ENCODE measurements around the gene LGALS14. TPM values are rescaled to one million over a fixed set of nuclear protein-coding genes. Genes with fewer than 3 reads are reported as not detected.
"Not testable (repeated sequence)": the region's sequence is repeated elsewhere in the genome, so short reads cannot be mapped to it uniquely, and the experiment has no call there.

Gene LGALS14
- total and polyA plus RNA-seq, 8 donors: 0.31 TPM; not detected in 7

DNA sequence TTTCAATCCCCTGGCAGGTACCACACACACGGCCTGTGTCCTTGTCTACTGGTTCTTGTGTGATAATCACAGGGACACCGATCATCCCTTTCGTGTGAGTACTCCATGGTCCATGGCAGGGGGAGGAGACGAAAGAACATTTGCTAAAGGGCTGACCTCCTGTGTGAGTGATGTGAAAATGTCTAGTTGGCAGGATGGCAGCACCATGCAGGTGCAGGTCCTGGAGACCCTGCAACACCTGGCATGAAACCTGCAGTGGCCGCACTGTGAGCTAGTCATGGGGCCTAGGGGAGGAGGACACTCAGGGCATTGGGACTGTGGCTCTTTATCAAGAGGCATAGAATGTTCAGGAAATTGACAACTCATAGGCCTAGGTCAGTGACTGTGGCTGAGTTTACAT is 22.9 kb upstream of the LGALS14 start:
- TF ChIP-seq, protein P1, sequence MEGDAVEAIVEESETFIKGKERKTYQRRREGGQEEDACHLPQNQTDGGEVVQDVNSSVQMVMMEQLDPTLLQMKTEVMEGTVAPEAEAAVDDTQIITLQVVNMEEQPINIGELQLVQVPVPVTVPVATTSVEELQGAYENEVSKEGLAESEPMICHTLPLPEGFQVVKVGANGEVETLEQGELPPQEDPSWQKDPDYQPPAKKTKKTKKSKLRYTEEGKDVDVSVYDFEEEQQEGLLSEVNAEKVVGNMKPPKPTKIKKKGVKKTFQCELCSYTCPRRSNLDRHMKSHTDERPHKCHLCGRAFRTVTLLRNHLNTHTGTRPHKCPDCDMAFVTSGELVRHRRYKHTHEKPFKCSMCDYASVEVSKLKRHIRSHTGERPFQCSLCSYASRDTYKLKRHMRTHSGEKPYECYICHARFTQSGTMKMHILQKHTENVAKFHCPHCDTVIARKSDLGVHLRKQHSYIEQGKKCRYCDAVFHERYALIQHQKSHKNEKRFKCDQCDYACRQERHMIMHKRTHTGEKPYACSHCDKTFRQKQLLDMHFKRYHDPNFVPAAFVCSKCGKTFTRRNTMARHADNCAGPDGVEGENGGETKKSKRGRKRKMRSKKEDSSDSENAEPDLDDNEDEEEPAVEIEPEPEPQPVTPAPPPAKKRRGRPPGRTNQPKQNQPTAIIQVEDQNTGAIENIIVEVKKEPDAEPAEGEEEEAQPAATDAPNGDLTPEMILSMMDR (IDR thresholded peaks at IDR 0.05): no peak
- ATAC-seq (no peak), DNase-seq (no peak)
- H3K27ac ChIP-seq: no peak overlapping the region
- intact Hi-C loops (cut with DNase I): no loop called here
- H3K9me3 ChIP-seq: no peaks in the 10 kb centered on the region
- H3K4me3 ChIP-seq: no peak overlapping the region
- H3K36me3 ChIP-seq: no peaks in the 10 kb centered on the region
- no peaks in the 10 kb centered on the region for H3K27me3 ChIP-seq
- H3K4me1 ChIP-seq: peaks cover 0 to 21% of the 10 kb centered on the region in 2 donors

DNA sequence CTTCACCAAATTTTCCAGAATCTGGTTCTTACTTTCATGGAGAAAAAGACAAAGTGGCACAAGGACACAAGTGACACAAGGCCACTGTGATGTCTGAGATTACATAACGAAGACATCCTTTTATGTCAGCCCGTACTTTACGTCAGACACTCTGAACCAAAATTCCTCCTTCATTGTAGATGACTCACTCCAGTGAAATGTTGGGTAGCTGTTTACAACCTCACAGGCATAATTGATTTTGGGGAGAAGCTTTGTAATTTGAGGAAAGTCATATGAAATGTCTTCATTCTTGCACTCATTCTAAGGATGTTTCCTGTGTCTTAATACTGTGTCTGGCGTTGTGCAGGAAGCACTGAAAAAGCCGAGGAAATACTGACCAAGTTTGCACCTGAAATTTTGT is 20.0 kb upstream of the LGALS14 start:
- DNase-seq (no peak), ATAC-seq (no peak)
- H3K9me3 ChIP-seq: no peaks in the 10 kb centered on the region
- peaks cover 0 to 5% of the 10 kb centered on the region in 2 donors for H3K4me1 ChIP-seq
- no peak overlapping the region for H3K4me3 ChIP-seq
- TF ChIP-seq, protein P1 (IDR thresholded peaks at IDR 0.05): no peak
- H3K27ac ChIP-seq: no peak overlapping the region
- no peaks in the 10 kb centered on the region for H3K36me3 ChIP-seq
- intact Hi-C loops (cut with DNase I): no loop called here
- H3K27me3 ChIP-seq: no peaks in the 10 kb centered on the region

DNA sequence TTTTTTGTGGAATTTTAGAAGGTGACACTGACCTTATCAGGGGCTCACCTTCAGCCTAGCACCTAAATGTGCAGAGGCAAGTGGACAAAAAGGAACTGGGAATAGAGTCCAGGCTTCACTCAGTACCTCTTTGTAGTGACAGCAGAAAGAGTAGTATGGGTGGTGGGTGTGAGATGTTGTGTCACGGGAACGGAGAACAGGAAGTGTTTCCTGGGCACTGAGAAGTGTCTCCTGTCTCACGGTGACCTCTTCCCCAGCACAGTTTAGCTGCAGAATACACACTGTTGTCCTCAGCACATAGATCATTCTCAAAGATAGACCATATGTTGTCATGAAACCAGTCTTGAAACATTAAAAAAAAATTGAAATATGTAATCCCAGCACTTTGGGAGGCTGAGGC is 17.5 kb upstream of the LGALS14 start:
- Histone ChIP-seq H3K4me1 (no peaks in the 10 kb centered on the region), H3K27ac (no peak overlapping the region), H3K36me3 (no peaks in the 10 kb centered on the region), H3K27me3 (no peaks in the 10 kb centered on the region), H3K9me3 (peaks cover 0 to 5% of the 10 kb centered on the region in 2 donors), H3K4me3 (no peak overlapping the region)
- no peak for ATAC-seq
- no peak for DNase-seq
- intact Hi-C loops (cut with DNase I): no loop called here
- TF ChIP-seq, protein P1 (IDR thresholded peaks at IDR 0.05): no peak

DNA sequence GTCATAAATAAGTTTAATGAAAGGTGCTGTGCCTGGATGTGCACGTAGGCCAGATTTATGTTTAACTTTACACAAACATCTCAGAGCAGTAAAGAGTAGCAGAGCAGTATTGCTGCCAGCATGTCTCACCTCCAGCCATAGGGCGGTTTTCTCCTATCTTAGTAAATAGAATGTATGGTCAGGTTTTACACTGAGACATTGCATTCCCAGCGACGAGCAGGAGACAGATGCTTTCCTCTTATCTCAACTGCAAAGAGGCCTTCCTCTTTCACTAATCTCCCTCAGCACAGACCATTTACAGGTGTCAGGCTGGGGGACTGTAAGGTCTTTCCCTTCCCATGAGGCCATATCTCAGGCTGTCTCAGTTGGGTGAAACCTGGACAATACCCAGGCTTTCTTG is 15.6 kb upstream of the LGALS14 start:
- H3K4me3 ChIP-seq; ATAC-seq; H3K27ac ChIP-seq; H3K9me3 ChIP-seq; DNase-seq; H3K4me1 ChIP-seq; H3K27me3 ChIP-seq; H3K36me3 ChIP-seq; intact Hi-C loops (cut with DNase I): not testable (repeated sequence)

DNA sequence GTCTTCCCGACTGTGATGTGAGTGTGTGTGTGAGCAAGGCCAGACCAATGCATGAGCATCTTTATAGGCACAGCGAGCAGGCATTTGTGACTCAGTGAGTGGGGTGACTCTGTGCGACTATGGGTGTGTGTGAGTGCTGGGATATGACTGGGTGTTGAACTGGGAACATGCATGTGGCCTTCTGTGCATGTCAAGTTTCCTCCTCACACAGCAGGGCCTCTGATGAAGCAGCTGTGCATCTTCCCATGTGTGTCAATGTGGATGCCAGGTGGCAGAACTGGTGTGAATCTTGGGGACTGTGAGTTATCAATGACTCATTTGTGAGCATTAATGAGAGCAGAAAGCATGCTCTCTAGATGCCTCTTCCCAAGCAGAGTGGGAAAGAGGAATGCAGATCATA is 12.1 kb upstream of the LGALS14 start:
- no peak overlapping the region for H3K4me3 ChIP-seq
- no peaks in the 10 kb centered on the region for H3K4me1 ChIP-seq
- ATAC-seq (no peak), DNase-seq (no peak)
- no peaks in the 10 kb centered on the region for H3K27me3 ChIP-seq
- no peak overlapping the region for H3K27ac ChIP-seq
- TF ChIP-seq, protein P1 (IDR thresholded peaks at IDR 0.05): no peak
- no peaks in the 10 kb centered on the region for H3K36me3 ChIP-seq
- peaks cover 0 to 5% of the 10 kb centered on the region in 2 donors for H3K9me3 ChIP-seq
- intact Hi-C loops (cut with DNase I): no loop called here

DNA sequence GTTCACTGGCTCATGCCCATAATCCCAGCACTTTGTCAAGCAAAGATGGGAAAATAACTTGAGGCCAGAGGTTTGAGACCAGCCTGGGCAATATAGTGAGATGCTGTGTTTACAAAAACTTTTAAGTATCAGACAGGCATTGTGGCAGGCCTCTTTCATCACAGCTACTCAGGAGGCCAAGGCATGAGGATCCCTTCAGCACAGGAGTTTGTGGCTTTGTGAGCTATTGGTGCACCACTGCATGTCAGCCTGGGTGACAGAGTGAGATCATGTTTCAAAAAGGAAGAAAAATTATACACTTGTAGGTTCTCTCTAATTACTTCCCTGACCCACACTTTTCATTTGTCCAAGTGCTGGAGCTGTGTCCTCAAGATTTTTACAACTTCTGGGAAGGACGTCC is 11.5 kb upstream of the LGALS14 start:
- Histone ChIP-seq H3K4me1 (no peaks in the 10 kb centered on the region), H3K36me3 (no peaks in the 10 kb centered on the region), H3K27me3 (no peaks in the 10 kb centered on the region), H3K27ac (no peak overlapping the region), H3K4me3 (no peak overlapping the region), H3K9me3 (peaks cover 0 to 5% of the 10 kb centered on the region in 2 donors)
- no peak for DNase-seq
- TF ChIP-seq, protein P1 (IDR thresholded peaks at IDR 0.05): no peak
- no peak for ATAC-seq
- intact Hi-C loops (cut with DNase I): no loop called here

Data from left lung (tissue), 10 donors.